DND-41 (cell line): ENCODE results near the gene LRRC3.

Experiments used
- ATAC-seq: fragments of 200-7000 bp; cut with Tn5 transposase; 3 replicates; pipeline ENCODE4 v1.9.1; 2021; ENCODE audit warnings: low read depth; ENCODE audit not compliant: insufficient read depth
- DNase-seq: peaks from one replicate; pipeline ENCODE4 v3.0.0-alpha.2; 2020
- H2AFZ ChIP-seq: 2 replicates; pipeline ENCODE4 v1.6.0; 2012; ENCODE audit warnings: low read depth, low read length
- H3K27ac ChIP-seq: 2 replicates; pipeline ENCODE4 v1.5.1; 2012; ENCODE audit warnings: low read length, inconsistent platforms
- H3K27me3 ChIP-seq: fragments of 200-600 bp; sonication (generic); 2 replicates; pipeline ENCODE4 v1.6.0; 2012; ENCODE audit warnings: low read length, mild to moderate bottlenecking, inconsistent platforms; ENCODE audit not compliant: insufficient read depth, poor library complexity
- H3K36me3 ChIP-seq: 2 replicates; pipeline ENCODE4 v1.5.1; 2012; ENCODE audit warnings: low read length, inconsistent platforms; ENCODE audit not compliant: insufficient read depth
- H3K4me1 ChIP-seq: 2 replicates; pipeline ENCODE4 v1.5.1; 2012; ENCODE audit warnings: mild to moderate bottlenecking, low read length; ENCODE audit not compliant: insufficient read depth
- H3K4me2 ChIP-seq: 2 replicates; pipeline ENCODE4 v1.6.0; 2012; ENCODE audit warnings: mild to moderate bottlenecking, moderate library complexity, low read length, inconsistent platforms; ENCODE audit not compliant: insufficient read depth
- H3K4me3 ChIP-seq, 2 experiments: fragments of 200-600 bp in 1 of 2; shearing (Covaris generic) in 1 of 2; 2 replicates each; pipeline ENCODE4 v1.5.1; 2012 to 2016; ENCODE audit warnings: inconsistent platforms in 2 of 2, low read length in 2 of 2, mild to moderate bottlenecking in 2 of 2, low read depth in 1 of 2, moderate library complexity in 1 of 2
- H3K79me2 ChIP-seq: 2 replicates; pipeline ENCODE4 v1.6.0; 2012; ENCODE audit warnings: low read length, inconsistent platforms; ENCODE audit not compliant: insufficient read depth
- H3K9ac ChIP-seq: 2 replicates; pipeline ENCODE4 v1.6.0; 2012; ENCODE audit warnings: low read depth, mild to moderate bottlenecking, inconsistent platforms, low read length, moderate library complexity
- H3K9me3 ChIP-seq: 2 replicates; pipeline ENCODE4 v1.5.1; 2012; ENCODE audit warnings: low read length, moderate library complexity, mild to moderate bottlenecking, inconsistent platforms; ENCODE audit not compliant: insufficient read depth, severe bottlenecking
- H4K20me1 ChIP-seq: 2 replicates; pipeline ENCODE4 v1.6.0; 2012; ENCODE audit warnings: low read length; ENCODE audit not compliant: insufficient read depth
- CTCF ChIP-seq: IDR thresholded peaks from 2 replicates; pipeline ENCODE4 v1.5.1; 2012; ENCODE audit warnings: borderline replicate concordance, low read length, moderate library complexity, mild to moderate bottlenecking; ENCODE audit not compliant: poor library complexity, severe bottlenecking; ENCODE audit errors: extremely low read depth
- EZH2 ChIP-seq: IDR thresholded peaks from 3 replicates; pipeline ENCODE4 v1.6.1; 2012; ENCODE audit warnings: borderline replicate concordance, low read depth, mild to moderate bottlenecking, moderate library complexity, low read length, inconsistent platforms; ENCODE audit not compliant: severe bottlenecking

The LRRC3 gene

GRCh38 chr21:44420416-44421205, 34.7 kb upstream of the LRRC3 start:
- H3K27me3 ChIP-seq: no peaks in the 10 kb centered on the region
- no peak overlapping the region for H3K4me3 ChIP-seq
- ATAC-seq (no peak), DNase-seq (no peak)
- H2AFZ ChIP-seq: no peak overlapping the region
- H3K4me1 ChIP-seq: no peaks in the 10 kb centered on the region
- H3K79me2 ChIP-seq: no peaks in the 10 kb centered on the region
- no peaks in the 10 kb centered on the region for H3K36me3 ChIP-seq
- H3K9me3 ChIP-seq: peaks cover 9% of the 10 kb centered on the region
- no peak for TF ChIP-seq EZH2
- no peak for TF ChIP-seq CTCF
- H3K27ac ChIP-seq: no peak overlapping the region
- H4K20me1 ChIP-seq: no peaks in the 10 kb centered on the region
- no peak overlapping the region for H3K4me2 ChIP-seq
- H3K9ac ChIP-seq: no peak overlapping the region

DNA sequence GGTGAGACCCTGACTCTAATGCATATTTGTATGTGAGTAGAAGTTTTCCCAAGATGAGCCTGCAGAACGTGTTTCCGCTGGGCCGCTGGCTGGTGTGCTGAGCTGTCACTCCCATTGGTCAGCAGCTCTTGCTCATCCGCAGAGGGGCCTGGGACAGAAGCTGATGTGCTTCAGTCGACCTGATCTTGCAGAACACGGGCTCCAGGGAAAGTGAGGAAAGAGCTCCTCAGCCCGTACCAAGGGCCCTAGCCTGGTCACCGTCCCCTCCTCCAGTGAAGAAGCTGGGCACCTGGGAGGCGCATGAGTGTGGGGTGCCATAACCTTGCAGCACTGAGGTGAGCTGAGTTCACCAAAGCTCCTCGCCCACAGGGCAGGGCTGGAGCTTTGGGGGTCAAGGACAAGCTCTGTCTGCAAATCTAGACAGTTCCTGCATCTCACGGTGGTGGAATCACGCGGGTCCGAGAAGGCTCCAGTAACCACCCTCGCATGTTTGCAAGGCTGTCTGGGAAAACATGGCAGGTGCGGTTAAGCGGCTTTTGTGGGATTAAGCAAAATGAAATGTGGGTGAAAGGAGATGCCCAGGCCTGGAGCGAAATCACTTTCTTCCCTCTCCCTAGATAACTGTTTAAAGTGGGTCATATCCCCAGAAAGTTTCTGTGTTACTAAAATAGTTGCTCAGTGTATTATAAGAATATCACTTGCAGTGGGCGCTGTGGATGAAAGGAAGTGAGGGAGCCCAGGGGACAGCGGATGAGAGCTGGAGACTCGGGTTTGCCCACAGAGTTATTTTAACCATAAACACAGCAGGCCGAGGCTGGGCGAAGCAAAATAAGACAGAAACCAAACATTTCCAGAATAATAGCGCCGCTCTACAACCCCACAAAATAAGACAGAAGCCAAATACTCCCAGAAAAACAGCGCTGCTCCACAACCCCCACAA, 33.1 kb upstream of the LRRC3 start:
- ATAC-seq (no peak), DNase-seq (no peak)
- H2AFZ ChIP-seq: no peak overlapping the region
- TF ChIP-seq EZH2 (no peak), CTCF (no peak)
- H3K4me1 ChIP-seq: no peaks in the 10 kb centered on the region
- H3K9me3 ChIP-seq: peaks cover 9% of the 10 kb centered on the region
- no peak overlapping the region for H3K4me3 ChIP-seq
- no peaks in the 10 kb centered on the region for H3K36me3 ChIP-seq
- H3K27ac ChIP-seq: no peak overlapping the region
- H4K20me1 ChIP-seq: no peaks in the 10 kb centered on the region
- H3K27me3 ChIP-seq: no peaks in the 10 kb centered on the region
- H3K79me2 ChIP-seq: no peaks in the 10 kb centered on the region
- H3K4me2 ChIP-seq: no peak overlapping the region
- H3K9ac ChIP-seq: no peak overlapping the region

GRCh38 chr21:44423312-44423821, 31.9 kb upstream of the LRRC3 start:
- Histone ChIP-seq H3K27ac (no peak overlapping the region), H3K27me3 (no peaks in the 10 kb centered on the region), H4K20me1 (no peaks in the 10 kb centered on the region), H3K9ac (no peak overlapping the region), H3K36me3 (no peaks in the 10 kb centered on the region), H3K4me2 (no peak overlapping the region), H3K4me3 (no peak overlapping the region), H2AFZ (no peak overlapping the region), H3K79me2 (no peaks in the 10 kb centered on the region), H3K9me3 (peaks cover 3% of the 10 kb centered on the region), H3K4me1 (no peaks in the 10 kb centered on the region)
- no peak for TF ChIP-seq EZH2
- no peak for TF ChIP-seq CTCF
- ATAC-seq (no peak), DNase-seq (no peak)
